GM12891 (cell line): ENCODE results near the gene IDH1.

Experiments
- DNase-seq: peaks from one replicate; pipeline ENCODE4 v3.0.0; 2011; ENCODE audit warnings: low spot score; ENCODE audit not compliant: insufficient read length
- FAIRE-seq: peaks from 2 replicates; lab custom pipeline; 2011; peaks lifted over from hg19 to GRCh38; lab: Jason Lieb, UNC
- PAX5 ChIP-seq: IDR thresholded peaks from 2 replicates; pipeline ENCODE4 v1.6.1; 2011; ENCODE audit warnings: low read length, moderate library complexity, mild to moderate bottlenecking; ENCODE audit not compliant: insufficient read depth, severe bottlenecking
- POLR2A ChIP-seq: IDR thresholded peaks from 2 replicates; pipeline ENCODE4 v1.6.1; 2011; ENCODE audit warnings: low read depth, low read length, control low read depth
- POLR2AphosphoS5 ChIP-seq: IDR thresholded peaks from 2 replicates; pipeline ENCODE4 v1.6.1; 2011; ENCODE audit warnings: low read depth, low read length, control low read depth
- POU2F2 ChIP-seq: IDR thresholded peaks from 2 replicates; pipeline ENCODE4 v1.6.1; 2011; ENCODE audit warnings: low read depth, mild to moderate bottlenecking, control low read depth, low read length, moderate library complexity
- SPI1 ChIP-seq: IDR thresholded peaks from 2 replicates; pipeline ENCODE4 v1.6.1; 2011; ENCODE audit warnings: low read depth, low read length, control low read depth
- TAF1 ChIP-seq: IDR thresholded peaks from 2 replicates; pipeline ENCODE4 v1.6.1; 2011; ENCODE audit warnings: low read depth, low read length, control low read depth

Gene IDH1

DNA sequence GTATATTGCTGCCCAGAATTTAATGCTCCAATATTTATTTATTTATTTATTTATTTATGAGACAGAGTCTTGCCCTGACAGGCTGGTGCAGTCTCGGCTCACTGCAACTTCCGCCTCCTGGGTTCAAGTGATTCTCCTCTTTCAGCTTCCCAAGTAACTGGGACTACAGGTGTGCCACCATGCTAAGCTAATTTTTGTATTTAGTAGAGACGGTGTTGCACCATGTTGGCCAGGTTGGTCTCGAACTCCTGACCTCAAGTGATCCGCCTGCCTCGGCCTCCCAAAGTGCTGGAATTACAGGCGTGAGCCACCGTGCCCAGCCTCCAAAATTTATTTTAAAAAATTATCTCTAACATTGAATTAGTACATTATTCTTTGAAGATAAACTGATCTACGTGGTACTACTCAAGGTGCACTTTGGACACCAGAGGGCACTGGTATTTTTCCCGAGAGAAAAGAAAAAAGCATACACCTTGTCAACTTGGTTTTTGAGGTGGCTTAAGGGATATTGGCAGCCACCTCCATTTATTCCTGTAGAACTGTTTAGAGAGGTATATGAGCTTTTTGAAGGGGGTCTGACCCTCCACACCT lies 1.4 kb upstream of the IDH1 start:
- TF ChIP-seq POLR2AphosphoS5 (no peak), POU2F2 (no peak), PAX5 (no peak), POLR2A (no peak), SPI1 (no peak)
- FAIRE-seq (no peak), DNase-seq (no peak)

DNA sequence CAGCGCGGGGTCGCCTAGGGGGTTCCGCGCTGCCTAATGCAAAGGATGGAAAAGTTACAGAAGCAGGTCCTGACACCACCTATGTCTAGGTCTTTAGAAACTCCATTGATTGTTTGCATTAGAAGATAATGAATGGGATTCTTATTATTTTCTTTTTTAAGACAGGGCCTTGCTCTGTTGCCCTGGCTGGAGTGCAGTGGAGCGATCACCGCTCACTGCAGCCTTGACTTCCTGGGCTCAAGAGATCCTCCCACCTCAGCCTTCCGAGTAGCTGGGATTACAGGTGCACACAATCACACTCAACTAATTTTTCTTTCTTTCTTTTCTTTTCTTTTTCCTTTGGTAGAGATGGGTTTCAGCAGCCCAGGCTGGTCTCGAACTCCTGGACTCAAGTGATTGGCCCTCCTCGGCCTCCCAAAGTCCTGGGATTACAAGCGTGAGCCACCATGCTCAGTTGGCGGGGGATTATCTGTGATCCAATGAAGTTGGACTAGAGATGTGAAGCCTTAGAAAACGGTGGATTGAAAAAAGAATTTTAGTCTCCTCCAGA lies 761 bp upstream of the IDH1 start:
- FAIRE-seq (no peak), DNase-seq (no peak)
- no peak for TF ChIP-seq POLR2A
- TF ChIP-seq TAF1, result no peak
- no peak for TF ChIP-seq POLR2AphosphoS5
- no peak for TF ChIP-seq PAX5
- no peak for TF ChIP-seq SPI1
- no peak for TF ChIP-seq POU2F2

DNA sequence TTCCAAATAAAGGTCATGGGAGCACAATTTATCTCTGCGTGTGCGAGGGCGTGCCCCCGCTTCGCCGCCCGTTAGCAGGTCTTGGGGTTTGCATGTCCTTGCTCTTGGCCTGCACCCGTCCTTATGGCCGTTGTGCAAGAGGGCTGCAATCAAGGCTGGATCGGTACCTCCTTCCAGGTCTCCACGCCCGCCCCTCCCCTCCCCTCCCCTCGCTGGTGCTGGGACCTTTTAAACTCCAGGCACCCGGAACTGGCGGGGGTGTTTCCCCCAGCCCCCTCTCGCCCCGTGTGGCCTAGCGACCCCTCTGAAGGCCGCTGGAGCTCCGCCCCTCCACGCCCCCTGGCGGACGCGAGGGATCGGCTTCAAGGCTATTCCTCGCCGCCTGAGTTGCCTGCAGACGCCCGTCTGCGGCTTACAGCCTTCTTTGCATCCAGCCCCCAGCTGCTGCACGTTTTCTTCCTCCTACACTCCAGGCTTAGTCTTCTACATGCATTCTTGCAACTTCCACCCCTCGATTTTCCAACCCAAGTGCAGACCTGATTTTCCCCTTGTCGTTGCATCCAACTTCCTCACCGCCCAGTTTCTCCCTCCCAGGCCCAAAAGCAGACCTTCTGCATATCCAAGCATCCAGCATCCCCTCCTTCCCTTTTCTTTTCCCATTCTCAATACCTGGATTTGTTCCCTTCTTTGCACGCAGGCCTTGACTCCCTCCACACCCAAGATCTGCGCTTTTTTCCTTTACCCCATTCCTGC lies 577 bp downstream of the IDH1 start:
- DNase-seq (peak; percentile 79), FAIRE-seq (peak; percentile 94)
- TF ChIP-seq TAF1 (no peak), PAX5 (no peak)

DNA sequence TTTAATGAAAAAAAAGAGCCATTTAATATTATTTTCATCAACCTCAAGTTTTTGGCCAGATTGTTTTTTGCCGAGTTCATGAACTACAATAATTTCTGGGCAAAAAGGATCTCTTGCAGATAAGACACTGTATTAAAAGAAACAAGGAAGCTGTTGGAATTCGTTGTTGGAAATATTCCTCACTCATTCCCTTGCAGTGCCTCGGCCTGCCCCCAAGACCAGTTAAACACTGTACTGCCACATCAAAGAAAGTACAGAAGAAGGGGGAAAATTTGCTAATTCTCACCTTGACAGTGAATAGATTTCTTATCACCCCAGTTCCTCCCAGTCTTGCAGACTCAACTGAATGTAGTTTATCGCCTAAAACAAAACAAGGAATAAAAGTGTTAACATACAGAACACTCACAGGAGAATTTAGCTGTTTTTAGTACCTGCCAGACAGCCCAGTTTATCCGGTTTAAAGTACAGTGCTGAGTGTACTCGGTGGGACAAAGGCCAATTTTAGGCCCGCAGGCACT lies 1.2 kb downstream of the IDH1 start:
- FAIRE-seq (no peak), DNase-seq (no peak)
- TF ChIP-seq POLR2AphosphoS5, result no peak
- TF ChIP-seq PAX5, result no peak
- TF ChIP-seq POLR2A, result no peak
- TF ChIP-seq SPI1, result no peak
- TF ChIP-seq POU2F2, result no peak
- no peak for TF ChIP-seq TAF1

DNA sequence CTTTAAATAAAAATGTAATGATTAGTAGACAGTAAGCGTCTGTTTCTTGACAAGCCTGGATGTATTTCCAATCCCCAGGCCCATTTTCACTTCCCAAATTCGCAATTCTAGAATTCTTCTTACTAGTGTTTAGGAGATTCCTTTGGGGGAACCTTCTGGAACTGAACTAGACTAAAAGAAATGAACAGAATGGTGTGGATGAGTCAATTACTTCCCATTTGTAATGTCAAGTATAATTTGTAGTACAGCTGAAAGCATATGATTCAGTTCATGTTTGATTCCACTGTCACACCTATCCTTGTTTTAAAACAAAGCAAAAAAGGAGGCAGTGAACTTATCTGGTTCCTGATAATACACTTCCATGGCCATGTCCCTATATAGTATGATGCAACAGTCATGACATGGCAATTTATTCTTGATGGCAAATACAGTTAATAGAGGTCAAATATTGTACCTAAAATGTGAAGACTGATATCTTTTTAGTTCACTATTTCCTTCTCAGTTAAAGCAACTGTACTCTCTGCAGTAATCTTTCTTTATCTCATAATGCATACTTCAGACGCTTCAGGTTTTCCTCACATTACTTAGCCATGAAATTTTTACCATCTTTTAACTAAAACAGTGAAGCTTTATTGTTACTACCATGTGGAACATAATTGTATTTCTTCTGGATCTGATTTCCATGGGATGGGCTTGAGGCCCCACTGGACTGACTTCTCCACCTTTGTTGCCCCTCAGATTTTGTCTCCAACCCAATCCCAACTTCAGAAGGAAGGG lies 2.0 kb downstream of the IDH1 start:
- FAIRE-seq, result no peak
- DNase-seq, result no peak
- TF ChIP-seq POLR2AphosphoS5 (no peak), TAF1 (no peak), POU2F2 (no peak), POLR2A (no peak), SPI1 (no peak), PAX5 (no peak)

DNA sequence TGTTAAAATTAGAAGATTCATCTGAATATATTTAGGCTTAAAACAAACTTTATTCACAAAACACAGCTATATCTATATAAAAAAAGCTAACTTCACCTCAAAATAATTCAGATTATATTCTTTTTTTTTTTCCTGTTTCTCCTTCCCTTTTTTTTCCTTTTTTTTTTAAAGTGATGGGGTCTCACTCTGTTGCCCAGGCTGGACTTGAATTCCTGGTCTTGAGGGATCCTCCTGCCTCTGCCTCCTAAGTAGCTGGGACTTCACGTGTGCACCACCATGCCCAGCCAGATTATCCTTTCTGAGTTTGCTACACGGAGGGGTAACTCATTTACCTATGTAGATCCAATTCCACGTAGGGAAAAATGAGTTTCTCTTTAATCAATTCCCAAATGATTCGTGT lies 3.8 kb downstream of the IDH1 start:
- FAIRE-seq, result no peak
- TF ChIP-seq PAX5 (no peak), SPI1 (no peak), POU2F2 (no peak), TAF1 (no peak), POLR2A (no peak), POLR2AphosphoS5 (no peak)

DNA sequence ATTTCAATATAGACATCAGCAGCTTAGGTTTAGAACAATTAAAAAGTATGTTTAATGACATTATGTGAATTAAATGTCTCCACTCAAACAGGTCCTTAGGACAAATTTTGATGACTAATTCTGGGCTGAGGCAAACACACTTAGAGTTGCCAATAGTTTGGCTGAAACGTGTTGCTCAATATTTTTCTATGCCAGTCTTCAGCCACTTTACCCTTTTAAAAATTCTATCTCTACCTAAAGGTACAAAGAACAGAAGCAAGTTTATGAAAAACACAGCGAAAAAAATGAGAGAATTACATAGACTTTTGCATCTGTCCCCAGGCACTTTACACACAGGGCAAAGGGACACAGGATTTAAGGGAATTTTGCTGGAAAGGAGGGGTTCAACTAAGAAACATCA lies 4.5 kb downstream of the IDH1 start:
- no peak for FAIRE-seq
- no peak for DNase-seq
- no peak for TF ChIP-seq POLR2A
- TF ChIP-seq TAF1, result no peak
- TF ChIP-seq POLR2AphosphoS5, result no peak
- no peak for TF ChIP-seq SPI1
- no peak for TF ChIP-seq POU2F2
- TF ChIP-seq PAX5, result no peak

More for the DNA sequence above, 3.8 kb downstream of the IDH1 start:
- DNase-seq, result no peak

DNA sequence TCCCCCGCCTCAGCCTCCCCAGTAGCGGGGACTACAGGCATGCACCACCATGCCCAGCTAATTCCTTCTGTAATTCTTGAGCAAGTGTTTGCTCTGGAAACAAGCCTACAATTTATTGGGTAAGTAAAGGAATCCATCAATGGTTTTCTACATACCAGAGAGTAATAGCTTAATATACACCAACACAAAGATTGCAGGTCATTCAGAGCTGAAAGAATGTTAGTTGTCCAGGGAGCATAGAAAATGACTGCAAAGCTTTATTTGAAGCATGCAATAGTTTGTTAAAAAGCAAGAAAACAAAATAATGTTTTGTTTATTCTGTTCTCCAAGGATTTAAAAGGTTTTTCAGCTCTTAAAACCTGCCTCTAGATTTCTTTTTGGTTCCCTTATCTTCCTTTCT lies 5.6 kb downstream of the IDH1 start:
- no peak for FAIRE-seq
- DNase-seq, result no peak
- TF ChIP-seq SPI1 (no peak), POLR2AphosphoS5 (no peak), TAF1 (no peak), POLR2A (no peak), PAX5 (no peak), POU2F2 (no peak)

DNA sequence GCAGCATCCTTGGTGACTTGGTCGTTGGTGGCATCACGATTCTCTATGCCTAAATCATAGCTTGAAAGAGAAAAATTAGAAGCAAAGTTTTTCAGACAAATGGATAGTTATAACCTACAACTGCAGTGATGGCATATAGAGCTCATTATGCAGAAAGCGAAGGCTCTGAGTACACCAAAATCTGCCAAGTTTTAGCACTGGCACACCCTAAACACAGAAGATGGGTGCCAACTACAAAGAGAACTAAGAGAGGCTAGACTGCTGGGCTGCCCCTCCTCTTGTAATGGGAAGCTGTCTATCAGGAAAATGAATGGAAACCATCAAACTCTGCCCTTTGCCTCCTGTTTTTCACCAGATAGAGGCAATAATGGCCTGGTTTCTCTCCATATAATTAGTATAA lies 6.3 kb downstream of the IDH1 start:
- FAIRE-seq (no peak), DNase-seq (no peak)
- no peak for TF ChIP-seq POLR2AphosphoS5
- no peak for TF ChIP-seq PAX5
- TF ChIP-seq SPI1, result no peak
- no peak for TF ChIP-seq POLR2A
- TF ChIP-seq TAF1, result no peak
- no peak for TF ChIP-seq POU2F2
